ENCODE results near the gene SVIL. TPM values are rescaled to one million over a fixed set of nuclear protein-coding genes. Genes with fewer than 3 reads are reported as not detected.
"Not testable (repeated sequence)": the region's sequence is repeated elsewhere in the genome, so short reads cannot be mapped to it uniquely, and the experiment has no call there.

SVIL gene
- total RNA-seq, 1 donor from 2014 or later, result 94.7 TPM

- no peaks in the 10 kb centered on the region for H3K27me3 ChIP-seq
- H3K27ac ChIP-seq, result peak overlapping the region; percentile 14 to 57
- no peak for TF ChIP-seq CTCF (IDR thresholded peaks at IDR 0.05)
- intact Hi-C loops (cut with DNase I), result no loop called here
- peaks cover 8 to 46% of the 10 kb centered on the region in 2 donors for H3K4me1 ChIP-seq
- no peaks in the 10 kb centered on the region for H3K9me3 ChIP-seq
- H3K36me3 ChIP-seq, result no peaks in the 10 kb centered on the region
- peak in 1 of 2 donors; percentile 42 for DNase-seq (ENCODE audit: low spot score in 2 of 2)
- no peak overlapping the region for H3K4me3 ChIP-seq
Measured at GRCh38 chr10:29610876-29611647, 23.7 kb downstream of the SVIL start.

GRCh38 chr10:29610331-29610730 lies 24.4 kb downstream of the SVIL start:
- Histone ChIP-seq H3K27ac (peak overlapping the region in 1 of 2 donors; percentile 18), H3K4me1 (peaks cover 8 to 46% of the 10 kb centered on the region in 2 donors)
- DNase-seq (ENCODE audit: low spot score in 2 of 2); H3K9me3 ChIP-seq; H3K36me3 ChIP-seq; H3K27me3 ChIP-seq; intact Hi-C loops (cut with DNase I); H3K4me3 ChIP-seq: not testable (repeated sequence)

- Histone ChIP-seq H3K36me3 (no peaks in the 10 kb centered on the region), H3K27me3 (no peaks in the 10 kb centered on the region), H3K9me3 (no peaks in the 10 kb centered on the region), H3K4me1 (peaks cover 8 to 50% of the 10 kb centered on the region in 2 donors), H3K27ac (peak overlapping the region; percentile 30 to 53), H3K4me3 (no peak overlapping the region)
- intact Hi-C loops (cut with DNase I), result no loop called here
- no peak for TF ChIP-seq CTCF (IDR thresholded peaks at IDR 0.05)
- peak in 1 of 2 donors; percentile 43 for DNase-seq (ENCODE audit: low spot score in 2 of 2)
Measured at GRCh38 chr10:29609696-29610095, 25.1 kb downstream of the SVIL start.

- Histone ChIP-seq H3K4me1 (peaks cover 8 to 54% of the 10 kb centered on the region in 2 donors), H3K4me3 (no peak overlapping the region), H3K27me3 (no peaks in the 10 kb centered on the region), H3K36me3 (no peaks in the 10 kb centered on the region), H3K9me3 (no peaks in the 10 kb centered on the region), H3K27ac (peak overlapping the region; percentile 30 to 53)
- DNase-seq (ENCODE audit: low spot score in 2 of 2), result peak in 1 of 2 donors; percentile 47
- intact Hi-C loops (cut with DNase I), result no loop called here
- no peak for TF ChIP-seq CTCF (IDR thresholded peaks at IDR 0.05)
Measured at GRCh38 chr10:29608476-29609301, 26.1 kb downstream of the SVIL start.

GRCh38 chr10:29608062-29608461 lies 26.7 kb downstream of the SVIL start:
- Histone ChIP-seq H3K27ac (peak overlapping the region; percentile 6 to 53), H3K9me3 (no peaks in the 10 kb centered on the region), H3K27me3 (no peaks in the 10 kb centered on the region), H3K4me1 (peaks cover 8 to 54% of the 10 kb centered on the region in 2 donors), H3K36me3 (no peaks in the 10 kb centered on the region), H3K4me3 (no peak overlapping the region)
- TF ChIP-seq CTCF (IDR thresholded peaks at IDR 0.05), result no peak
- intact Hi-C loops (cut with DNase I), result no loop called here
- peak in 1 of 2 donors; percentile 63 for DNase-seq (ENCODE audit: low spot score in 2 of 2)

- intact Hi-C loops (cut with DNase I), result no loop called here
- no peak for TF ChIP-seq CTCF (IDR thresholded peaks at IDR 0.05)
- H3K27ac ChIP-seq, result peak overlapping the region; percentile 6 to 53
- H3K9me3 ChIP-seq, result no peaks in the 10 kb centered on the region
- no peaks in the 10 kb centered on the region for H3K27me3 ChIP-seq
- peak in 1 of 2 donors; percentile 48 for DNase-seq (ENCODE audit: low spot score in 2 of 2)
- H3K4me1 ChIP-seq, result peaks cover 8 to 55% of the 10 kb centered on the region in 2 donors
- H3K4me3 ChIP-seq, result no peak overlapping the region
- H3K36me3 ChIP-seq, result no peaks in the 10 kb centered on the region
Measured at GRCh38 chr10:29607576-29607975, 27.2 kb downstream of the SVIL start.

GRCh38 chr10:29606693-29607092 lies 28.1 kb downstream of the SVIL start:
- DNase-seq (ENCODE audit: low spot score in 2 of 2), result peak in 1 of 2 donors; percentile 53
- H3K27ac ChIP-seq, result peak overlapping the region; percentile 6 to 22
- H3K4me1 ChIP-seq, result peaks cover 7 to 47% of the 10 kb centered on the region in 2 donors

More at GRCh38 chr10:29606693-29607092, 28.1 kb downstream of the SVIL start:
- H3K36me3 ChIP-seq; H3K9me3 ChIP-seq; intact Hi-C loops (cut with DNase I); H3K27me3 ChIP-seq; H3K4me3 ChIP-seq: not testable (repeated sequence)
